Vagina (tissue), 2 donors: ENCODE results near the gene C1orf74. TPM values are rescaled to one million over a fixed set of nuclear protein-coding genes. Genes with fewer than 3 reads are reported as not detected.
"Not testable (repeated sequence)": the region's sequence is repeated elsewhere in the genome, so short reads cannot be mapped to it uniquely, and the experiment has no call there.

Source experiments
- DNase-seq, 2 donors: peaks; one replicate each; pipeline ENCODE4 v3.0.0-alpha.2; 2017; ENCODE audit errors: extremely low spot score in 2 of 2
- H3K27ac ChIP-seq: fragments of 200-600 bp; sonication (generic); one replicate; pipeline ENCODE4 v1.5.1; 2019
- H3K27me3 ChIP-seq: fragments of 200-600 bp; sonication (generic); one replicate; pipeline ENCODE4 v1.5.1; 2019
- H3K36me3 ChIP-seq, 2 donors: fragments of 200-600 bp; sonication (generic); one replicate each; pipeline ENCODE4 v1.5.1; 2017 to 2019
- H3K4me1 ChIP-seq: fragments of 200-600 bp; sonication (generic); one replicate; pipeline ENCODE4 v1.5.1; 2019
- H3K4me3 ChIP-seq, 2 donors: fragments of 200-600 bp; sonication (generic); 1 replicate in 1 of 2; 2 replicates in 1 of 2; pipeline ENCODE4 v1.5.1; 2016 to 2019
- H3K9me3 ChIP-seq: fragments of 200-600 bp; sonication (generic); one replicate; pipeline ENCODE4 v1.5.1; 2019
- CTCF ChIP-seq, 3 experiments: fragments of 450-650 bp in 2 of 3; fragments of 200-600 bp in 1 of 3; sonication (generic) in 1 of 3; IDR thresholded peaks; one replicate each; pipeline ENCODE4 v1.5.1; 2017 to 2019; ENCODE audit warnings: antibody characterized with exemption in 3 of 3, mild to moderate bottlenecking in 2 of 3, moderate library complexity in 2 of 3
- POLR2A ChIP-seq, 2 donors: fragments of 450-650 bp; IDR thresholded peaks; one replicate each; pipeline ENCODE4 v1.6.1; 2017; ENCODE audit warnings: antibody characterized with exemption in 2 of 2, mild to moderate bottlenecking in 2 of 2, moderate library complexity in 2 of 2
- POLR2AphosphoS5 ChIP-seq, 2 donors: sonication (generic); formaldehyde crosslinking; IDR thresholded peaks; one replicate each; pipeline ENCODE4 v1.9.0; 2017; ENCODE audit warnings: antibody characterized with exemption in 2 of 2, mild to moderate bottlenecking in 2 of 2, low read depth in 1 of 2; ENCODE audit not compliant: insufficient read depth in 1 of 2
- intact Hi-C: fragments of 100-400 bp; cut with DNase I; formaldehyde crosslinking; loops from one replicate; pipeline ENCODE4 v1.15.1; 2023
- total RNA-seq: library from RNA; depleted of rRNA; stranded (reverse); fragments of >200 nt; gene quantifications from one replicate; pipeline ENCODE4 v1.2.3, GENCODE V29; 2016

C1orf74 gene
- total RNA-seq, 1 donor from 2014 or later = 2.0 TPM

DNA sequence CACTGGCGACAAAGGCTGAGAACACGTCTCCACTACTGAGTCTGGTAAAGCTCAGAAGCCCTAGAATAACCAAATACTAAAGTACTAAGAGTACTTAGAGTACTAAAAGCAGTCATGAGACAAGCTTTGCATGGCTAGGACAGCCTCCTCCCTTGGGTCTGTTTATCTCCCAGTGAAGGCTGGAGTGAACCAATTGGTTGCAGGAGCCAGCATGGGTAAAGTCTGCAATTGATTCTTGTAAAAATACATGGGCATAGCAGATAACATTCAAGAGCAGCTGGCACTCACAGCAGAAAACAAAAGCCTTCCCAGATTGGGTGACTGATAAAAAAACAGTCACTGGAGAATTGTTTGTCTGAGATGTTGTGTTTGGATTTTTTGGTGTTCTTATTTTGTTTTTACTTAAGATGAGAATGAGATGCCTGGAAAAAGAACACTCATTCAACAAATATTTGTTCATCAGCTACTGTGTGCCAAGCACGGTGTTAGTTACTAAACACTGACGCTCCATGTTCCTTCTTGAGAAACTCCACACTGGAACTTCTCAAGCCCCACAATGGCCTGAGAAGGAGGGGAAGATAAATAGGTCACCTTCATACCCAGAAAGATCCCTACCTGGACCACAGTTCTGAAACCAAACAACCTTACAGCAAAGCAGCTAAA is 17.9 kb upstream of the C1orf74 start:
- no peak overlapping the region for H3K27ac ChIP-seq
- H3K27me3 ChIP-seq = no peaks in the 10 kb centered on the region
- H3K4me1 ChIP-seq = peaks cover 29% of the 10 kb centered on the region
- no peak overlapping the region for H3K4me3 ChIP-seq
- H3K36me3 ChIP-seq = no peaks in the 10 kb centered on the region
- TF ChIP-seq POLR2AphosphoS5 (IDR thresholded peaks at IDR 0.05; ENCODE audit: insufficient read depth in 1 of 2, low read depth in 1 of 2) = no peak
- TF ChIP-seq CTCF (IDR thresholded peaks at IDR 0.05) = no peak
- no peak for TF ChIP-seq POLR2A (IDR thresholded peaks at IDR 0.05)
- intact Hi-C loops = no loop called here
- no peak for DNase-seq
- H3K9me3 ChIP-seq = no peaks in the 10 kb centered on the region

DNA sequence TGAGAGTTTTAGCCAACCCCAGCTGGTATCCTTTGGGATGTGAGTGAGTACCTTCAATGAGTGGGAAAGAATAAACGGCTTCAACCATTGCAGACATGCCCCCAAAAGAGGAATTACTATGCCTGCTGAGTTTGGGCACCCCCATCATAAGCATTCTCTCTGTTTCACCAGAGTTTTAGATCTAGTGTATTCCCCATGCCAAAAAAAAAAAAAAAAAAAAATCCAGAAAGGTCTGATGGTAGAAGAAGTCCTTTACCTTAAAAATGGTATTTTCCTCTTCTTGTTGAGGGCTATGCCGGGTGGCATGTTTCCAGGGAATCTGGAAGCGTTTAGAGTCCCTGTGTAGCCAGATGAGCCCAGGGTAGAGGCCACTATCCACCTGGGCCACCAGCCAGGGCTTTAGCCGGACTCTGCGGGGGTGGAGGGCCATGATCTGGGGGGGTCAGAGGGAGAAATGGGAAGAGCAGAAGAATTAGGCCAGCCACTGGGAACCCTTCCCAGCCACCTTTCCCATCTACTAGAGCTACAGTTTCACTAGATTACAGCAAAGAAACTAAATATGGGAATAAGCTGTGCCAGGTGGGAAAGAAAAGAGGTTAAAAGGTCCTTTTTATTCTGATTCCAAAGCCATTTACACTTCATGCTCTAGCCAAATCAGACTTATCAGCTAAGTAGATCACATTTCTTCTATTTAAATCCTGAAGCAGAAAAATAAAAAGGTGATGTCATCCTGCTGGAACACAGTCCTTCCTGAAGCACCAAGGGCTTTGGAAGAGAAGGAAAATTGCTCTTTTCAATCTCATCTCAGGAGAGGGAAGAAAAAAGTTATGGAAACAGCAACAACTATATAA is 16.9 kb upstream of the C1orf74 start:
- Histone ChIP-seq H3K27ac (no peak overlapping the region), H3K4me3 (no peak overlapping the region), H3K36me3 (no peaks in the 10 kb centered on the region), H3K27me3 (no peaks in the 10 kb centered on the region), H3K4me1 (peaks cover 24% of the 10 kb centered on the region), H3K9me3 (no peaks in the 10 kb centered on the region)
- intact Hi-C loops = no loop called here
- DNase-seq = no peak
- no peak for TF ChIP-seq POLR2AphosphoS5 (IDR thresholded peaks at IDR 0.05; ENCODE audit: insufficient read depth in 1 of 2, low read depth in 1 of 2)
- TF ChIP-seq POLR2A (IDR thresholded peaks at IDR 0.05) = no peak
- TF ChIP-seq CTCF (IDR thresholded peaks at IDR 0.05) = no peak

DNA sequence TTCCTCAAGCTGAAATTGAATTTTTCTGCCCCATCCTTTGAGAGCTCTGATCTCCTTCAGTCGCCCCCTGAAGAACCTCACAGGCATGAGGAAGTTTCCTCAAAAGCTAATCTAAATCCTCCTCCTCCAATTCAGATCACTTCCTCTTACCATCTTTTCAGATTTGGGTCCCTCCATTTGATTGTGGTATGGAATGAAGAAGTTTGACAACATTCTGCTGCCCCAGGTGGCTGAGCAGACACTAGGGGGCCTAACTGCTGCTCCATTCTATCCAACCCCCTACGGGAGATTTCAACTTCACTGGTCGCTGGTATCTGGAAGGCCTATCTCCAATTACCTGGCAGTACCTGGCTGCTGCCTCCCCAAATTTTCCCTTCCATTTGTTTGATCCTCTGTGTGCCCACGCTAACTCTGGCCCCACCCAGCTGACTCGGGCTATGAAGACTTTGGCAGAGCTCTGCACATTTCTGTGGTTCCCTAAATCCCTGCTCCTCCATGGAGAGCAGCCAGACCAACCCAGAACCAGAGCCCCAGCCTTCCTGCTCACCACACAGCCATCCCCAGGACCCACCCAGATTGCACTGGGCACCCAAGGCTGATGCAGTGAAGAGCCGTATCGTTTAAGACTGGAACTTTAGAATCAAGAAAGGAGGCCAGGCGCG is 13.8 kb upstream of the C1orf74 start:
- Histone ChIP-seq H3K4me1 (peaks cover 16% of the 10 kb centered on the region), H3K27ac (no peak overlapping the region), H3K4me3 (no peak overlapping the region)

GRCh38 chr1:209793711-209794110 is 9.4 kb upstream of the C1orf74 start:
- H3K4me1 ChIP-seq, H3K27ac ChIP-seq, H3K4me3 ChIP-seq, H3K9me3 ChIP-seq, intact Hi-C loops, H3K27me3 ChIP-seq, DNase-seq: not testable (repeated sequence)
- H3K36me3 ChIP-seq = peaks cover 0 to 13% of the 10 kb centered on the region in 2 donors

More for the DNA sequence above, 13.8 kb upstream of the C1orf74 start:
- no peak for DNase-seq
- no peaks in the 10 kb centered on the region for H3K9me3 ChIP-seq
- H3K27me3 ChIP-seq = no peaks in the 10 kb centered on the region
- TF ChIP-seq POLR2A (IDR thresholded peaks at IDR 0.05) (no peak), POLR2AphosphoS5 (IDR thresholded peaks at IDR 0.05; ENCODE audit: insufficient read depth in 1 of 2, low read depth in 1 of 2) (no peak), CTCF (IDR thresholded peaks at IDR 0.05) (no peak)
- H3K36me3 ChIP-seq = peaks cover 0 to 13% of the 10 kb centered on the region in 2 donors
- intact Hi-C loops = no loop called here

GRCh38 chr1:209791920-209792319 is 7.6 kb upstream of the C1orf74 start:
- no peak for DNase-seq
- Histone ChIP-seq H3K9me3 (no peaks in the 10 kb centered on the region), H3K4me3 (no peak overlapping the region), H3K36me3 (peaks cover 0 to 13% of the 10 kb centered on the region in 2 donors), H3K4me1 (peaks cover 10% of the 10 kb centered on the region), H3K27ac (no peak overlapping the region), H3K27me3 (no peaks in the 10 kb centered on the region)
- TF ChIP-seq POLR2AphosphoS5 (IDR thresholded peaks at IDR 0.05; ENCODE audit: insufficient read depth in 1 of 2, low read depth in 1 of 2) = no peak
- no peak for TF ChIP-seq CTCF (IDR thresholded peaks at IDR 0.05)
- no peak for TF ChIP-seq POLR2A (IDR thresholded peaks at IDR 0.05)
- intact Hi-C loops = no loop called here
